B cell (primary cell): Measurements from ENCODE around the gene SUGP2.

Source experiments
- CTCF ChIP-seq: fragments of 200-600 bp; IDR thresholded peaks from one replicate; pipeline ENCODE4 v1.8.0; 2022; ENCODE audit warnings: antibody characterized with exemption, mild to moderate bottlenecking
- EZH2 ChIP-seq: IDR thresholded peaks from 2 replicates; pipeline ENCODE4 v1.6.1; 2012; ENCODE audit warnings: borderline replicate concordance, low read depth, mild to moderate bottlenecking, moderate library complexity, low read length; ENCODE audit not compliant: insufficient read depth, poor library complexity, severe bottlenecking

- no peak for TF ChIP-seq EZH2
- TF ChIP-seq CTCF = no peak
Measured at GRCh38 chr19:18980432-18981020, 52.8 kb downstream of the SUGP2 start.
